NOMO-1 treated with dmso at 0.1 percent for 144 hours (cell line): ENCODE results near the gene RAB3GAP2.
"Not testable (repeated sequence)": the region's sequence is repeated elsewhere in the genome, so short reads cannot be mapped to it uniquely, and the experiment has no call there.

ENCODE experiments used
- DNase-seq: peaks from one replicate; lab custom pipeline; 2025; ENCODE audit not compliant: unreplicated experiment; lab: John Stamatoyannopoulos, UW

RAB3GAP2 gene

DNA sequence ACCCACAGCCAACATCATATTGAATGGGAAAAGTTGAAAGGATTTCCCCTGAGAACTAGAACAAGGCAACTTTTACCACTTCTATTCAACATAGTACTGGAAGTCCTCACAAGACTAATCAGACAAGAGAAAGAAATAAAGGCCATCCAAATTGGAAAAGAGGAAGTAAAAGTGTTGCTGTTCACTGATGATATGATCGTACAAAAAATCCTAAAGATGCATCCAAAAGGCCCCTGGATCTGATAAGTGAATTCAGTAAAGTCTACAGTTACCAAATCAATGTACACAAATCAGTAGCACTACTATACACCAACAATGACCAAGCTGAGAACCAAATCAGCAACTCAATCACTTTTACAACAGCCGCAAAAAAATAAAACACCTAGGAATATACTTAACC is 28.3 kb downstream of the RAB3GAP2 start:
- DNase-seq: no peak

DNA sequence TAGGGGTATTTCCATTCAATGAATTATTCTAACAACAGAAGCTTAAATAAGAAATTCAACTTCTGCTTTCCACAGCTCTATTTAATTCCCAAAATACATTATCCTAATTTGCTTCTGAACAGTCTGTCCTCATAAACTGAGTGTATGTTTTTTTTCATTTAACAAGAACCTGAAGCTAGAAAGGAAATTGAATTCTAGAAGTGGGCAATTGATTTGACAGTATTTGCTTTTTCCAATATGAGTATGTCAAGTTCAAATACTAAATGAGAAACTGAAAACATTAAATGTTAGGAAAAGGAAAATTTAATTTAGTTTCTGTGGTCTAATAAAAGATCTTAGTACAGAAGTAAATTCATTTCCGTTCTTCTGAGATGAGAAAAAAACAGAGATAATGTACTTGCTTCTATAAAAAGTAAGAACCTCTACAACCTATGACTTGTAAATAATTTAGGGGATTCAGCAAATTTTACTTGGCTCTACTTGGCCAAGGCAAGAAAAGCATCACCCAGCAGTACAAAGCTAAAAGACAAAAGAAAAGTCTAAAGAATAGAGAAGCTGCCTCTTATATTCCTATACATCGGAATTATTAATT is 31.1 kb downstream of the RAB3GAP2 start:
- DNase-seq: no peak

DNA sequence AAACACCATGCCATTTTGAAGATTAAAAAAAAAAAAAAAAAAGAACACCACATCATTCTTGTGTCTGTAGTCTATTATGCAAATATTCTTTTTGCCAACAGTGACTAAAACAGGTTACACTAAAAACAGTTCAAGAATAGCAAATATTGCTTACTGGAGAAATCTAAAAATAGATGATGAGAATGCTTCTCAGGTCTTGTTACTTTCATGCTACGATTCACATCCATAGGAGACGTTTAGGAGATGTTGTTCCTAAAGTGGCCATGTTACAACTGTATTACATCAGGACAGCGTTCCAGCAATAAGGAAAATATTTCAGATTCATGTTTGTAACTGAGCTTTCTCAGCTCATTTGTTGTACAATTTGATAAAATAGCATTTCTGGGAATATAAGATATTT is 32.3 kb downstream of the RAB3GAP2 start:
- no peak for DNase-seq

- no peak for DNase-seq
Observed at GRCh38 chr1:220239213-220239612, 33.0 kb downstream of the RAB3GAP2 start.

DNA sequence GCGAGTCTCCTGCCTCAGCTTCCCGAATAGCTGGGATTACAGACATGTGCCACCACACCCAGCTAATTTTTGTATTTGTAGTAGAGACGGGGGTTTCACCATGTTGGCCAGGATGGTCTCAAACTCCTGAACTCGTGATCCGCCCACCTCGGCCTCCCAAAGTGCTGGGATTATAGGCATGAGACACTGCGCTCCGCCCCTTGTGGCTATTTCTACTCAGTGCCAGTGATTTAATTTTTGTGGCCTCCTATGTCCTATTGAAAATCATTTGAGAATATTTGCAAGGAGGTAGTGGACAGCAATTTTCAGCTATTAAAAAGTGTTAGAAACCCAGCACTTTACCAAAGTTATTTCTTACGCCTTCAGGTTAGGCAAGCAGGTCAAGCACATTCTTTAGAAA is 36.0 kb downstream of the RAB3GAP2 start:
- DNase-seq: not testable (repeated sequence)

- no peak for DNase-seq
Observed at GRCh38 chr1:220235462-220235861, 36.8 kb downstream of the RAB3GAP2 start.

GRCh38 chr1:220233927-220234326 is 38.3 kb downstream of the RAB3GAP2 start:
- no peak for DNase-seq

GRCh38 chr1:220229771-220230170 is 42.5 kb downstream of the RAB3GAP2 start:
- no peak for DNase-seq

DNA sequence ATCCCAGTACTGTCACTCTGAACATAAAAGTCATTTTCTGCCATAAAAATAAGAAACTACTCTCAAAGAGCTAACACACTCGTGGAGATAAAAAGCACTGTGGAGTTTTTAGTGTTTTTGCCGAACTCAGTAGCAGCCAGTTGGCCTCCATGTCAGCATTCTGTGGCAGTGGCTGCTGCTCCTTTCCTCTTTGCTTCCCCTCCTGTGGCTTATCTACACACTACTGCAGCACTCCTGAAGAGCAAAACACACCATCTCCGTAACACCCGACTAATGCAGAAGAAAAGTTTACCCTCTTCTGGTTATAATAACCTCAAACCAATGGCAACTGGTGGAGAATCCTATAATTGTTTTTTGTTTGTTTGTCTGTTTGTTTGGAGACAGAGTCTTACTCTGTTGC is 44.9 kb downstream of the RAB3GAP2 start:
- DNase-seq: no peak

DNA sequence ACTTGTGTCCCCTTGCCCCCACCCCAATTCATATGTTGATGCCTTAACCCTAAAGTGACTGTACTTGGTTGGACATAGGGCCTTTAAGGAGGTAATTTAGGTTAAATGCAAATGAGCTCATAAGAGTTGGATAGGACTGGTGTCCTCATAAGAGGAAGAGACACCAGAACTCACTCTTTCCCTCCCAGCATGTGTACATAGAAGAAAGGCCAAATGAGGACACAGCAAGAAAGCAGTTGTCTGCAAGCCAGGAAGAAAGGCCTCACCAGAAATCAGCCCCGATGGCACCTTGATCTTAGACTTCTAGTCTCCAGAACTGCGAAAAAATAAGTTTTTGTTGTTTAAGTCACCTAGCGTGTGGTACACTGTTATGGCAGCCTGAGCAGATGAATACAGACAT is 45.5 kb downstream of the RAB3GAP2 start:
- no peak for DNase-seq

GRCh38 chr1:220225957-220226356 is 46.3 kb downstream of the RAB3GAP2 start:
- DNase-seq: no peak

DNA sequence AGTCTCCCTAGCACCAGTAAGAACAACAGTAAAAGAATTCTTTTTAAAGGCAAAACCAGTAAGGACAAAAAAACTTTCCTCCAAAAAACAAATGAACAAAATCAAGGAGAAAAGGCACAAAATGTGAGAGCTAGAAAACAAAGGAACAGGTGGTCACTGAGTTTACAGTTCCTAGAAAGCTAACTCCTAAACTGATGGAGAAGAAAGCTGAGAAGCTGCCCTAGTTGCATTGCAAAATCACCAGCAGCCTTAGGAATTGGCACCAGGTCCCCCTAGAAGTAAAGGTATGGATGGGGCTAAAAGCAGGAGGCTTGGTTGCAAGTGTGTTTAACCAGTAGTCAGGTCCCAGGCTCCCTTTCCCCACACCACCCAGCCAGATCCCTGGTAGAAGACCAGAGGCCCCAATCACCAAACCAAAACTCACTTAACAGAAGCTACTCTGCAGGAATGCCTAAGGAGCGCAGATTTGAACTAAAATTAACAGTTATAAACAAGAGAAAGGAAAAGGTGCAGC is 47.6 kb downstream of the RAB3GAP2 start:
- DNase-seq: no peak

- DNase-seq: no peak
Observed at GRCh38 chr1:220224033-220224432, 48.2 kb downstream of the RAB3GAP2 start.

DNA sequence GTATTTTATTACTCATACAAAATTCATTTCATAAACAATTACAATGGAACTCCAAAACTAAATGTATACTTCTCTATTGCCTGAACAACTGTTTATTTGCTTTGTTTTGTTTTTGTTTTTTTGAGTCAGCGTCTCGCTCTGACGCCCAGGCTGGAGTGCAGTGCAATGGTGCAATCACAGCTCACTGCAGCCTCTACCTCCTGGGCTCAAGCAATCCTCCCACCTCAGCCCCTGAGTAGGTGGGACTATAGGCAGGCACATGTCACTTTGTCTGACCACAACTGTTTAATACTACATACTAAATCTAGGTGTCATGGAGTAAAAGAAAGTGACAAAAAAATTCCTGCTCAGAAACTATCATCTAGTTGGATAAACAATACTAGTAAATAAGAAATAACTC is 49.3 kb downstream of the RAB3GAP2 start:
- DNase-seq: no peak

DNA sequence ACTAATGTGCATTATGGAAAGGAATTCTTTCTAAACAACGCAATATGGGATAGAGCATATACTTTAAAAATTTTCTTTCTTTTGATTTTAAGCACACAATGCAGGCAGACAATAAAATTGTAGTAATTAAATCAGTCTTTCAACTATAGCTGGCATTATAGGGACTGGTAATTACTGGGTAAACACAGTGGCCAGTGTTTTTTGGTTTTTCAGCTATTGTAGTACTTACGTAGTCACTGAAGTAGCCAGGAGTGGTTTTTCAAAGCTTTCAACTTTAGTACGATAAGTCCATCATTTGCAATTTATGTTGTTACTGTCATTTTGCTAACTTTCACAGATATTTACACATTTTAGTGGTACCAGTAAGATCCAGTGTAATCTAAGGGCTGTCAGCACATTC is 50.6 kb downstream of the RAB3GAP2 start:
- DNase-seq: no peak

DNA sequence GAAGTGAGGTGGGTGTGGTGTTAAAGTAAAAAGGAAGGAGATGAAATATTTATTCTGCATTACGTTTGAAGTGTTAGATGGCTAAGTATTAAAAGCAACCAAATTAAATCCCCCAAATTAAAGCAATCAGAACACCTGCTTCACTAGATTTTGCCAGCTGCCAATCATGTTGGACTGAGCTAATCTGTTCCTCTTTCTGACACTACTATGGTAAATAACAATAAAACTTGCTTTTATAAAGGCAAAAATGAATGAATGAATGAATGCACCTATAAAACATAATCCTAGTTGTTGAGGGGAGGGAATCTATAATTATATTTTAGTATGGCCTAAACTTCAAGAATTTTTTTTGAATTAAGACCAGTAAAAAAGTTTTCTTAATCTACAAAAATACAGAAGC is 51.0 kb downstream of the RAB3GAP2 start:
- no peak for DNase-seq

GRCh38 chr1:220220699-220221040 is 51.6 kb downstream of the RAB3GAP2 start:
- DNase-seq: not testable (repeated sequence)

DNA sequence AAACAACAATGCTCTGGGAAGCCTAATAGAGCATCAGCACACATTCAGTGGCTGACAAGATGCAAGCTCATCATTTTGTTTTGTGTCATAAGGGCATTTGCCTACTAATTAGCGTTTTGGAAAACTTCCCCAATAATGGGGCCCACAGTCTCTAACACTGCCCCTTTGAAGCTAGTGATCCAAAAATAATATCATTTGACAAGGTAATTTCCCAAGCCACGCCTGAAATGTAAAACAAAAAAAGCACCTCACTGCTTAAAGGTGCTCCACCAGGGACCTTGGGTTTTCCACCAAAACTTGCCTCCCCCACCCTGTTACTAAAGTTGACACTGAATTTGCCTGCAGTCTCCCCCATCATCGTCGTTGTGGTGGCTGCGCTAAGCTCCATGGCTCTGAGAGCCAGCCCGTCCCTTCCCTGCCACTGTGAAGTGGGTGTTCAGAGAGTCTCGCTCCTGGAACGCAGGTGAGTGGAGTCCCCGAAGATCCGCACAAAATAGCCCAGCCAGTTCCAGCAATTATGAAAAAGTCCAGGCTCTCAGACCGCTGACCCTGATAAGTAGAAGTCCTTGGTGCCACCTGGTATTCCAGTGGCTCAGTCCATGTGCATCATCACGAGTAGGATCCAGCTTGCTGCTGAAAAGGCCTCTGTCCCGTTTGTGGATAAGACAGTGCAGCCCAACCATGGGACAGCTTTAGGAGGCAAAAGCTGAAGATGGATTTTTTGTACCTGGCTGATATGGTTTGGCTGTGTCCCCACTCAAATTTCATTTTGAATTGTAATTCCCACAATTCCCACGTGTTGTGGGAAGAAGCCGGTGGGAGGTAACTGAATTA is 52.2 kb downstream of the RAB3GAP2 start:
- no peak for DNase-seq

- DNase-seq: no peak
Observed at GRCh38 chr1:220219136-220219442, 53.2 kb downstream of the RAB3GAP2 start.

DNA sequence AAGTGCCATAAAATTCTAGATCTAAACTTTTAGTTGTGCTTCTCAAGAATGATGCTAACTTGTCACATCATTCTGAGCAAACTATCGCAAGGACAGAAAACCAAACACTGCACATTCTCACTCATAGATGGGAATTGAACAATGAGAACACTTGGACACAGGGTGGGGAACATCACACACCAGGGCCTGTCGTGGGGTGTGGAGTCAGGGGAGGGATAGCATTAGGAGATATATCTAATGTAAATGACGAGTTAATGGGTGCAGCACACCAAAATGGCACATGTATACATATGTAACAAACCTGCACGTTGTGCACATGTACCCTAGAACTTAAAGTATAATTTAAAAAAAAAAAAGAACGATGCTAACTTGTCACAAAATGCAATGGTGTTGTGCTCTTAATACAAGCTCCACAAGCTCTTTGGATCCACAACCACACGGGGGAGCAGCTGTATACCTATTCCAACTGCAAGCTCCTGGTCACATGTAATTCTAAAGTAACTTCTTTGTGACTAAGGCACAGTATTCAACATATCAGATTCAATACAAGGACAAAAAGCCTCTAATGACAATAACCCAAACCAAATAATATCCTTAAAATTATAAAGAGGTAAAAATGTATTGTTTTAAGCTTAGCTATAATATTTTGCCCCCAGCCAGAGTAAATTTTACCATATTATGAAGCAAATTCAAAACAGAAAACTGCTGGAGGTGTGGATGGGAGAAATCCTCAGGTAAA is 53.7 kb downstream of the RAB3GAP2 start:
- not testable (repeated sequence) for DNase-seq

DNA sequence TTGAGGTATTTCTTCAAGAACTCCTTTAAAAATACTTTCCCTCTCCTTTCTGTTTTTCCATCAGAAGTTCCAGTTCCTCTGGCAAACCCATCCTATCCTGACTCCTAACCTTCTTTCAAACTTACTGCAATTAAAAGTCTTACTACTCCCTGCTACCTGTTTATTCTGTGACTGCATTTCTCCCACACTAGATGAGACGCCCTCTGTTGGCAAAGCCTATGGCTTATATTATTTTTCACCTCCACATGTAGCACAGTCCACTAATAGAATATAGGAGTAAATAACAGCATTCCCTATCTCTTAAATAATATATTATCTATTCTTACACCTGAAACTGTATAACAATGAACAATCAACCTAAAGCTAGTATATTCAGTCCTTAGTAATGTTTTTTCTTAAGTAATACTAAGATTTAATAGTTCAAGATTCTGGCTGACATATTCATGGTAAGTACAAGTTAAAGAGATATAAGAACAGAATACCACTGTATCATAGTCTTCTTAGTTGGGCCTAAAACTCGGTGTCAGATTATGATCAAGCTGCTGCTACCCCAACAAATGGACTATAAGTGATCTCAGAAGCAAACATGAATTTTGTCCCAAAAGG is 54.8 kb downstream of the RAB3GAP2 start:
- DNase-seq: no peak
